Stimulated activated CD4-positive, alpha-beta T cell treated with anti-CD3 and anti-CD28 coated beads, TNF-alpha, amount 100 ng/mL, for 1 hour (primary cell): ENCODE measurements around the gene MTCL1.

Experiments used
- DNase-seq, 3 donors: peaks; one replicate each; pipeline ENCODE4 v3.0.0-alpha.2; 2020; ENCODE audit warnings: low read depth in 3 of 3, low spot score in 1 of 3

MTCL1 gene

GRCh38 chr18:8826971-8827370 is 121.6 kb downstream of the MTCL1 start:
- DNase-seq: no peak

- DNase-seq: no peak
Observed at GRCh38 chr18:8828300-8828699, 122.9 kb downstream of the MTCL1 start.

GRCh38 chr18:8828798-8829197 is 123.4 kb downstream of the MTCL1 start:
- no peak for DNase-seq

GRCh38 chr18:8830067-8831060 is 125.0 kb downstream of the MTCL1 start:
- no peak for DNase-seq

- DNase-seq: no peak
Observed at GRCh38 chr18:8831112-8831511, 125.8 kb downstream of the MTCL1 start.

GRCh38 chr18:8831531-8831930 is 126.2 kb downstream of the MTCL1 start:
- no peak for DNase-seq

GRCh38 chr18:8833480-8833879 is 128.1 kb downstream of the MTCL1 start:
- DNase-seq: no peak

- no peak for DNase-seq
Observed at GRCh38 chr18:8834881-8835280, 129.5 kb downstream of the MTCL1 start.

GRCh38 chr18:8835521-8835953 is 130.2 kb downstream of the MTCL1 start:
- DNase-seq: no peak

GRCh38 chr18:8839281-8839680 is 133.9 kb downstream of the MTCL1 start:
- no peak for DNase-seq

- no peak for DNase-seq
Observed at GRCh38 chr18:8841781-8842485, 136.6 kb downstream of the MTCL1 start.

- no peak for DNase-seq
Observed at GRCh38 chr18:8842506-8842905, 137.2 kb downstream of the MTCL1 start.

- DNase-seq: no peak
Observed at GRCh38 chr18:8843005-8843404, 137.6 kb downstream of the MTCL1 start.

GRCh38 chr18:8844721-8845148 is 139.4 kb downstream of the MTCL1 start:
- DNase-seq: no peak

GRCh38 chr18:8845506-8845905 is 140.2 kb downstream of the MTCL1 start:
- no peak for DNase-seq

- DNase-seq: no peak
Observed at GRCh38 chr18:8847066-8847755, 141.9 kb downstream of the MTCL1 start.

GRCh38 chr18:8847900-8848299 is 142.5 kb downstream of the MTCL1 start:
- no peak for DNase-seq

GRCh38 chr18:8848541-8848940 is 143.2 kb downstream of the MTCL1 start:
- DNase-seq: no peak

- no peak for DNase-seq
Observed at GRCh38 chr18:8849696-8850095, 144.3 kb downstream of the MTCL1 start.

GRCh38 chr18:8851659-8852058 is 146.3 kb downstream of the MTCL1 start:
- DNase-seq: no peak

GRCh38 chr18:8854550-8854949 is 149.2 kb downstream of the MTCL1 start:
- DNase-seq: no peak

- DNase-seq: no peak
Observed at GRCh38 chr18:8854962-8855361, 149.6 kb downstream of the MTCL1 start.
